Measurements from ENCODE around the gene TAF10.

- no peak for TF ChIP-seq CTCF (IDR thresholded peaks at IDR 0.05; ENCODE audit: insufficient read depth, low read depth, low read length)
- no peak for TF ChIP-seq EZH2 (IDR thresholded peaks at IDR 0.05; ENCODE audit: insufficient read depth, low read length)
Measured at GRCh38 chr11:6604790-6605189, 7.2 kb downstream of the TAF10 start.
